Activated T-helper 2 cell treated with anti-CD3 and anti-CD28 coated beads, Interferon-gamma antibody, Interleukin-2, Interleukin-4, amounts not matched to agents 10 μg/mL and 5 μg/mL and 100 μg/mL, durations not matched to agents 14 hours and 24 hours and 36 hours (primary cell): Measurements from ENCODE around the gene LMCD1. TPM values are rescaled to one million over a fixed set of nuclear protein-coding genes. Genes with fewer than 3 reads are reported as not detected.

Experiments used
- DNase-seq: peaks from one replicate; pipeline ENCODE4 v3.0.0; 2021; ENCODE audit warnings: low spot score
- H3K27ac Mint-ChIP-seq: one replicate; pipeline ENCODE4 v1.8.0; 2021; ENCODE audit warnings: mixed read lengths
- H3K27me3 Mint-ChIP-seq: one replicate; pipeline ENCODE4 v1.8.0; 2021; ENCODE audit warnings: low read depth, mixed read lengths
- H3K36me3 Mint-ChIP-seq: one replicate; pipeline ENCODE4 v1.8.0; 2021; ENCODE audit warnings: low read depth, mixed read lengths
- H3K4me1 Mint-ChIP-seq: one replicate; pipeline ENCODE4 v1.8.0; 2021; ENCODE audit warnings: low read depth, mixed read lengths
- H3K4me3 Mint-ChIP-seq: one replicate; pipeline ENCODE4 v1.8.0; 2021; ENCODE audit warnings: low read depth, mild to moderate bottlenecking, moderate library complexity, mixed read lengths
- H3K9me3 Mint-ChIP-seq: one replicate; pipeline ENCODE4 v1.8.0; 2021; ENCODE audit warnings: mixed read lengths
- intact Hi-C: fragments of 100-400 bp; cut with micrococcal nuclease; formaldehyde crosslinking; loops from one replicate; pipeline ENCODE4 v1.15.1; 2023
- total RNA-seq: library from RNA; stranded (reverse); gene quantifications from 2 replicates; pipeline ENCODE4 v1.2.3, GENCODE V29; 2022

Gene LMCD1
- total RNA-seq = 4.4 and 5.0 TPM in 2 replicates

DNA sequence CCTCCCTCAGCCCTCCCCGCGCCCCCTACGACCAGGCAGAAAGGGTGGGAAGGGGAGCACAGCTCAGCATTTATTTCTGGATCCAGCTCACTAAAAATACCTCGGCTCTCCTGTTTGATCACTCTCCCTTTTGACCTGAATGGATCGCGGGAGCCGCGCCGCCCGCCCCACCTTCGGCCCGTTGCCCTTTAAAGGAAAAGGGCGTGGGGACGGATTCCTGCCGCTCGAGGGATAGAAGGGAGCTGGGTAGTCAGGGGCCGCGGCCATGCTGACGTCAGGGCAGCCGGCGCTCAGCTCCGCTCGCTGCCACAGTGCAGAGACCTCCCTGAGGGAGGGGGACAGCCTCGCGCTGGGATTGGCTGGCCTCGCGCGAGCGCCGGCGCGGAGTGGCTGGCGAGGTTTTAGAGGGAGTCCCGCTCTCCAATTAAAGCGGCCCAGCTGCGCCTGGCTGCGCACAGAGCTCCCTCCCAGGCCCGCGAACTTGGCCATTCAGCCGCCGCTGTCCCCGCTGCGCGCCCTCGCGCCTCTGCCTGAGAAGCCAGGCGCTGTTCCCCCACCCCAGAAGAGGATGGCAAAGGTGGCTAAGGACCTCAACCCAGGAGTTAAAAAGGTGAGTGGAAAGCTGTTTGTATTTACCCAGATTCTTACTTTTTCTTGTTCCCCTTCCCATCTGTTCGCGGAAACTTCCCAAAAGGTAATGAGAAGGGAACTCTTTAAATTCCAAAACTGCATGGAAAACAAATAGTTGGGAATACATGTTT is at the start of gene LMCD1:
Gene LMCD1, plus strand, starts transcription at position 453 of the 761 bp plus-strand sequence. Its CDS starts 116 bp downstream, at position 569.
- Mint-ChIP-seq H3K4me3 (peak within 1 kb of the TSS; percentile 76), H3K27ac (no peak within 1 kb of the TSS), H3K9me3 (no peaks in the 10 kb centered on the region), H3K36me3 (no peaks in the 10 kb centered on the region), H3K27me3 (peaks cover 13% of the 10 kb centered on the region), H3K4me1 (peaks cover 16% of the 10 kb centered on the region)
- intact Hi-C loops = no loop called here
- peak; percentile 78 for DNase-seq

- Mint-ChIP-seq H3K4me1 (no peaks in the 10 kb centered on the region), H3K4me3 (no peak overlapping the region), H3K36me3 (no peaks in the 10 kb centered on the region), H3K9me3 (no peaks in the 10 kb centered on the region), H3K27me3 (no peaks in the 10 kb centered on the region), H3K27ac (no peak overlapping the region)
- DNase-seq = no peak
- intact Hi-C loops = no loop called here
Observed at GRCh38 chr3:8452112-8452511, 49.5 kb upstream of the LMCD1 start.

DNA sequence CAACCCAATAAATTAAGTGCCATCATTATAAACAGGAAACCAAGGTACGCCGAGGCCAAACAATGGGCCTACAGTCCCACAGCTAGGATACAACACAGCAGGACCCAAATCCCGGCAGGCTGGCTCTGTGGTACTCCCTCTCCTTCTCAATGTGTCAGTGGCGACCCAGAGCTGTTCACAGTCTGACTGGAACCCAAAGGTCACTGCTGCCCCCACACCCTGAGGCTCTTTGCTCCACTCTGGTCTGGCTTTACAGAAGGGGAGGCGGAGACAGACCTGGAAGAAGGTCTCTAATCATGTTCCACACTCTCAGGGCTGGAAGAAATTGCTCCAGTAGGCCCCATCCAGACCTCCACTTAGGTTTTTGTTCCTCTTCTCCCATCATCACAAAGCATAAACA is 48.5 kb upstream of the LMCD1 start:
- H3K27ac Mint-ChIP-seq = no peak overlapping the region
- H3K4me1 Mint-ChIP-seq = no peaks in the 10 kb centered on the region
- no peaks in the 10 kb centered on the region for H3K9me3 Mint-ChIP-seq
- no peak overlapping the region for H3K4me3 Mint-ChIP-seq
- intact Hi-C loops = no loop called here
- H3K27me3 Mint-ChIP-seq = no peaks in the 10 kb centered on the region
- DNase-seq = no peak
- no peaks in the 10 kb centered on the region for H3K36me3 Mint-ChIP-seq

- Mint-ChIP-seq H3K4me1 (no peaks in the 10 kb centered on the region), H3K4me3 (no peak overlapping the region), H3K27me3 (no peaks in the 10 kb centered on the region), H3K27ac (no peak overlapping the region), H3K9me3 (no peaks in the 10 kb centered on the region), H3K36me3 (no peaks in the 10 kb centered on the region)
- no peak for DNase-seq
- intact Hi-C loops = no loop called here
Observed at GRCh38 chr3:8455526-8456411, 45.9 kb upstream of the LMCD1 start.

GRCh38 chr3:8456412-8456811 is 45.2 kb upstream of the LMCD1 start:
- Mint-ChIP-seq H3K4me1 (no peaks in the 10 kb centered on the region), H3K9me3 (no peaks in the 10 kb centered on the region), H3K27me3 (no peaks in the 10 kb centered on the region), H3K4me3 (no peak overlapping the region), H3K36me3 (no peaks in the 10 kb centered on the region), H3K27ac (no peak overlapping the region)
- DNase-seq = no peak
- intact Hi-C loops = no loop called here

DNA sequence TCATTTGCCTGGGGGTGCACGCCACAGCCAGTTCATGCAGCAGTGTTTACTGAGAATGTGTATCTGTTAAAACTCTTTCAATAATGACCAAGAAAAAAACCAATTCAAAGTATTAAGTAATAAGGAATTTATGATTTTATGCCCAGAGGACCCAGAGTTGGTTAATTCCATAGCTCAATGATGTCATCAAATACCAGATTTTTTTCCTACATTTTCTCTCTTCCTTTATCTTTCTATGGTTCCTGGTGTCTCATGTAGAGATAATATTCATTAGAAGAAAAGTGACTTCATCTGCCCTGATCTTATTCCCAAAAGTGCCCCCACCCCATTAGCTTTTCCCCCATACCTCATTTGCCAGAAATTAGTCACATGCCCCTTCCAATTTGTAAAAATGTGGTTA is 44.6 kb upstream of the LMCD1 start:
- intact Hi-C loops = no loop called here
- Mint-ChIP-seq H3K36me3 (no peaks in the 10 kb centered on the region), H3K4me1 (no peaks in the 10 kb centered on the region), H3K4me3 (no peak overlapping the region), H3K27ac (no peak overlapping the region), H3K27me3 (no peaks in the 10 kb centered on the region), H3K9me3 (no peaks in the 10 kb centered on the region)
- no peak for DNase-seq

DNA sequence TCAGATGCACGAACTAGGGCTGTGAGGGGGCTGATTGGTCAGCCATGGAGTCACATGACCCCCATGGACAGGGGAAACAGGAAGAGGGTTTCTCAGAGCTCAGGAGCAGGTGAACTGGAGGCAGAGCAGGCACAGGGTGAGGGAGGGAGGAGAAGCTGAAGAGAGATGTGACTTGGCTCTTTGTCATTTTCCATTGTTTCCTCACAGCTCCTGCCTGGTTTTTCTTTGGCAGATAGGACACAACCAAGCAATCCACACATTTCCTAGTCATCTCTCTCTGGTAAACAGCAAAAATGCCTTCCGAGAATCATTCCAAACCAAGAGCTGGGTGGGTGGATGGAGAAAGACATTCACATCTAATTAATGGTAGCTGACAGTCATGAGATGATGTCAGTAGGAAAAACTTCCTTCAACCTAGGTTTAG is 43.4 kb upstream of the LMCD1 start:
- Mint-ChIP-seq H3K27me3 (no peaks in the 10 kb centered on the region), H3K9me3 (no peaks in the 10 kb centered on the region), H3K4me3 (no peak overlapping the region), H3K36me3 (no peaks in the 10 kb centered on the region), H3K27ac (no peak overlapping the region), H3K4me1 (no peaks in the 10 kb centered on the region)
- no peak for DNase-seq
- intact Hi-C loops = no loop called here

- DNase-seq = no peak
- Mint-ChIP-seq H3K9me3 (no peaks in the 10 kb centered on the region), H3K4me1 (no peaks in the 10 kb centered on the region), H3K36me3 (no peaks in the 10 kb centered on the region), H3K4me3 (no peak overlapping the region), H3K27ac (no peak overlapping the region), H3K27me3 (peaks cover under 1% of the 10 kb centered on the region)
- intact Hi-C loops = no loop called here
Observed at GRCh38 chr3:8458711-8459110, 42.9 kb upstream of the LMCD1 start.

GRCh38 chr3:8460050-8460708 is 41.4 kb upstream of the LMCD1 start:
- intact Hi-C loops = no loop called here
- H3K36me3 Mint-ChIP-seq = no peaks in the 10 kb centered on the region
- no peak for DNase-seq
- H3K4me1 Mint-ChIP-seq = no peaks in the 10 kb centered on the region
- H3K9me3 Mint-ChIP-seq = no peaks in the 10 kb centered on the region
- H3K4me3 Mint-ChIP-seq = no peak overlapping the region
- peaks cover 3% of the 10 kb centered on the region for H3K27me3 Mint-ChIP-seq
- no peak overlapping the region for H3K27ac Mint-ChIP-seq

GRCh38 chr3:8460815-8461456 is 40.7 kb upstream of the LMCD1 start:
- Mint-ChIP-seq H3K4me1 (no peaks in the 10 kb centered on the region), H3K27me3 (peaks cover 3% of the 10 kb centered on the region), H3K27ac (no peak overlapping the region), H3K9me3 (no peaks in the 10 kb centered on the region), H3K36me3 (no peaks in the 10 kb centered on the region), H3K4me3 (no peak overlapping the region)
- intact Hi-C loops = no loop called here
- DNase-seq = no peak

DNA sequence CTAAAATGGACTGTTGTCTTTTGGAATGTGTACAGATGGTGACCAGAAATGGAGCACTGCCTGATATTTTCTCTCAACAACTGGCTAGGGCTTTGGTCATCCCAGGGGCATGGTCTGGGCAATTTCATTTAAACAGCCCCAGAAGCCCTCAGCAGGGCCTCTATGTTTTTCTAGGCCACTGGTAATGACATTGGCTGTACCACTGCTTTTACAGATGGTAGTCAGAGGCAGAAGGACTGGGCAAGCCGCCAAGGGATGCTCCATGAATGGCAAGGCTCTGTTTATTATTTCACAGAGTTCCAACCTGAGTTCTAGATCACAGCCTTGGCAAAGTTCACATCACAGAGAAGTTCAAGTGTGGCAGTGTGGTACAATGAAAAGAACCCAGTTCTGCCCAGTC is 37.0 kb upstream of the LMCD1 start:
- no peak for DNase-seq
- peaks cover 3% of the 10 kb centered on the region for H3K27me3 Mint-ChIP-seq
- H3K4me3 Mint-ChIP-seq = no peak overlapping the region
- intact Hi-C loops = no loop called here
- H3K4me1 Mint-ChIP-seq = no peaks in the 10 kb centered on the region
- no peak overlapping the region for H3K27ac Mint-ChIP-seq
- no peaks in the 10 kb centered on the region for H3K36me3 Mint-ChIP-seq
- H3K9me3 Mint-ChIP-seq = no peaks in the 10 kb centered on the region

GRCh38 chr3:8466526-8466925 is 35.1 kb upstream of the LMCD1 start:
- H3K4me1 Mint-ChIP-seq = no peaks in the 10 kb centered on the region
- intact Hi-C loops = no loop called here
- DNase-seq = no peak
- H3K27ac Mint-ChIP-seq = no peak overlapping the region
- H3K36me3 Mint-ChIP-seq = no peaks in the 10 kb centered on the region
- H3K27me3 Mint-ChIP-seq = peaks cover 3% of the 10 kb centered on the region
- H3K9me3 Mint-ChIP-seq = no peaks in the 10 kb centered on the region
- H3K4me3 Mint-ChIP-seq = no peak overlapping the region
